Stomach (tissue), 4 donors: ENCODE measurements around the gene RFX2.

Experiments used
- POLR2A ChIP-seq, 4 donors: fragments of 450-650 bp; IDR thresholded peaks; one replicate each; pipeline ENCODE4 v1.6.1; 2016; ENCODE audit warnings: antibody characterized with exemption in 4 of 4, control low read depth in 2 of 4, mild to moderate bottlenecking in 1 of 4, moderate library complexity in 1 of 4
- TF ChIP-seq, protein P1 (sequence below), 7 experiments: fragments of 450-650 bp in 4 of 7; fragments of 200-600 bp in 3 of 7; sonication (generic) in 3 of 7; IDR thresholded peaks; one replicate each; pipeline ENCODE4 v1.5.1; 2016 to 2019; ENCODE audit warnings: antibody characterized with exemption in 7 of 7, control low read depth in 2 of 7, mild to moderate bottlenecking in 1 of 7

DNA sequence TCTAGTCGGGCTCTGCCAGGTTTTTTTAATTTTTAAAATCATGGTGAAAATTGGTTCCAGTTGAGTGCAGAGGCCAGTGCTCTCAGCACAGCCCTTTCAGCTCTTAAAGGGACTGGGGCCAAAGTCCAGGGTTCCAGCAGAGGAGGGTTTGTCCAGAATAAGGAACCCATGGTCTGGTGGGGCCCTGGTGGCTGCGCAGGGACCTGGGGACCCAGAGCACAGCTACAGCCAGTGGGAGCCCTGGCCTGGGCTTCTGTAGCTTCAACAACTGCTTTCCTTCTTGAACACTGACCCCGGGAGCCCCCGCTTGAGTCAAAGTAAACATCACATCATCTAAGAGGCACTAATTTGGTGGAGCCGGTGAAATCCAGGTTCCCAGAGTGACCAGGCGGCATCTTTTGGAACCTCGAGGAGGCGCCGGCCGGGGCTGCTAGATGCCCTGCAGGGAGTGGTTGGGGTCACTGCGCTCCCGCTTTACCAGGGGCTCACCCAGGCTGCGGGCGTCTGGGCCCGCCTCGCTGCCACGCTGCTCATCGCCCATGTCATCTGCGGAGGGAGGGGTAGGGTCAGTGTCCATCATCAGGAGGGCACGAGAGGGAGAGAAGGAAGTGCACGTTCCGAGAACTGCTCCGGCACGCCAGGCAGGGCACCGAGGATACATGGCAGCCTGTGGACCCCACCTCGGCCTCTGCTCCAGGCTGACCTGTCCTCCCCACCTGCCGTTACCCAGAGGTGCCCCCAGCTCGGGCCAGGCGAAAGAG is 115.7 kb downstream of the RFX2 start:
- TF ChIP-seq, protein P1, sequence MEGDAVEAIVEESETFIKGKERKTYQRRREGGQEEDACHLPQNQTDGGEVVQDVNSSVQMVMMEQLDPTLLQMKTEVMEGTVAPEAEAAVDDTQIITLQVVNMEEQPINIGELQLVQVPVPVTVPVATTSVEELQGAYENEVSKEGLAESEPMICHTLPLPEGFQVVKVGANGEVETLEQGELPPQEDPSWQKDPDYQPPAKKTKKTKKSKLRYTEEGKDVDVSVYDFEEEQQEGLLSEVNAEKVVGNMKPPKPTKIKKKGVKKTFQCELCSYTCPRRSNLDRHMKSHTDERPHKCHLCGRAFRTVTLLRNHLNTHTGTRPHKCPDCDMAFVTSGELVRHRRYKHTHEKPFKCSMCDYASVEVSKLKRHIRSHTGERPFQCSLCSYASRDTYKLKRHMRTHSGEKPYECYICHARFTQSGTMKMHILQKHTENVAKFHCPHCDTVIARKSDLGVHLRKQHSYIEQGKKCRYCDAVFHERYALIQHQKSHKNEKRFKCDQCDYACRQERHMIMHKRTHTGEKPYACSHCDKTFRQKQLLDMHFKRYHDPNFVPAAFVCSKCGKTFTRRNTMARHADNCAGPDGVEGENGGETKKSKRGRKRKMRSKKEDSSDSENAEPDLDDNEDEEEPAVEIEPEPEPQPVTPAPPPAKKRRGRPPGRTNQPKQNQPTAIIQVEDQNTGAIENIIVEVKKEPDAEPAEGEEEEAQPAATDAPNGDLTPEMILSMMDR (IDR thresholded peaks at IDR 0.05): no peak
- no peak for TF ChIP-seq POLR2A (IDR thresholded peaks at IDR 0.05)
